A549 (cell line): ENCODE results near the gene IL6ST.

Experiments
- CHD4 ChIP-seq: fragments of 200-600 bp; sonication (generic); IDR thresholded peaks from 2 replicates; pipeline ENCODE4 v1.6.1; 2016; ENCODE audit warnings: antibody characterized with exemption, mild to moderate bottlenecking, borderline replicate concordance
- HDAC2 ChIP-seq: fragments of 200-600 bp; sonication (generic); IDR thresholded peaks from 2 replicates; pipeline ENCODE4 v1.6.1; 2016
- MAX ChIP-seq: IDR thresholded peaks from 2 replicates; pipeline ENCODE4 v1.6.1; 2012
- MAZ ChIP-seq: fragments of 150-350 bp; IDR thresholded peaks from 2 replicates; pipeline ENCODE4 v1.6.1; 2014; ENCODE audit warnings: antibody characterized with exemption, low read depth, low read length, borderline replicate concordance
- MYC ChIP-seq: IDR thresholded peaks from 2 replicates; pipeline ENCODE4 v1.6.1; 2012; ENCODE audit warnings: mild to moderate bottlenecking, inconsistent platforms, low read length, improper control_type of control experiment, borderline replicate concordance
- PBX3 ChIP-seq: IDR thresholded peaks from 2 replicates; pipeline ENCODE4 v1.6.1; 2012
- PHF8 ChIP-seq: fragments of 200-600 bp; sonication (generic); IDR thresholded peaks from 2 replicates; pipeline ENCODE4 v1.6.1; 2016; ENCODE audit warnings: low read depth, mild to moderate bottlenecking, antibody characterized with exemption, moderate library complexity, borderline replicate concordance
- POLR2A ChIP-seq: IDR thresholded peaks from 2 replicates; pipeline ENCODE4 v1.6.1; 2012; ENCODE audit warnings: mild to moderate bottlenecking, low read length
- RAD21 ChIP-seq, 2 experiments: fragments of >200 bp in 1 of 2; sonication (Bioruptor Twin) in 1 of 2; formaldehyde crosslinking in 1 of 2; IDR thresholded peaks in 1 of 2; conservative IDR thresholded peaks in 1 of 2; 2 replicates in 1 of 2; 3 replicates in 1 of 2; pipeline ENCODE4 v1.6.1; 2012 to 2018; ENCODE audit warnings: inconsistent platforms in 1 of 2
- RCOR1 ChIP-seq: fragments of 150-350 bp; IDR thresholded peaks from 2 replicates; pipeline ENCODE4 v1.6.1; 2014; ENCODE audit warnings: antibody characterized with exemption, low read length, low read depth
- REST ChIP-seq: fragments of 200-600 bp; sonication (generic); IDR thresholded peaks from 2 replicates; pipeline ENCODE4 v1.6.1; 2016; ENCODE audit warnings: antibody characterized with exemption, mild to moderate bottlenecking, moderate library complexity
- RFX5 ChIP-seq: fragments of 450-650 bp; IDR thresholded peaks from 2 replicates; pipeline ENCODE4 v1.7.1; 2014; ENCODE audit warnings: antibody characterized with exemption, mild to moderate bottlenecking, moderate library complexity
- SMC3 ChIP-seq: fragments of >200 bp; sonication (Bioruptor Twin); formaldehyde crosslinking; IDR thresholded peaks from 3 replicates; pipeline ENCODE4 v1.6.1; 2018; ENCODE audit warnings: inconsistent platforms
- TF ChIP-seq, protein P1 (sequence below): fragments of >200 bp; sonication (Bioruptor Twin); formaldehyde crosslinking; IDR thresholded peaks from 3 replicates; pipeline ENCODE4 v1.5.1; 2016

DNA sequence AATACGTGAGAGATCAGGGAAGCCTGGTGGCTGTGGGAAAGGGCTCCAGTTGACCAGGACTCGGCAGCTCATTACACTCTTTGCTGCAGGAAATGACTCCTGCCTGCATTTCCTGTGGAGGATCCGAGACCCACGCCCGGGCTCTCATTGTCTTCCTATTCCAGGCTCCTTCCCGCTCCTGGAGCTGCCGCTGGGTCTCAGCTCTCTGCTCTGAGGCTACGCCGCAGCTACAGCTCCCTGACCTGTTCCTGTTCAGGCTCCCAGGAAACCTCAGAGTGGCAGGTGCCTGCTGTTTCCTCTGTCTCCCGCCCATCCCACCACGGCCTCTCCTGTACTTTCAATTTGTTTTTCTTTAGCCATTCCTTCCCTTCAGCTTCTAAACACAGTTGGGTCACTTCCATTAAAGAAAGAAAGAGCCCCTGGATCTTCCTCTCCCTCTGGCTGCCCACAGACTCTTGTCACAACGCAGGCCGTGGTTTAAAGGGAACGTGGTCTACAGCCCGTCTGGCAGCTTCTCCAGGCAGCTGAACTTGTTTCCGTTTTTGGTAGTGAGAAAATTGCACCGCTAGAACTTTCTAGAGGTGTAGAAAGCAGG, 71.5 kb downstream of the IL6ST start:
- TF ChIP-seq MYC, result no peak
- no peak for TF ChIP-seq RAD21 (conservative IDR thresholded peaks at IDR 0.05 in 1 of 2, IDR thresholded peaks at IDR 0.05 in 1 of 2)
- TF ChIP-seq, protein P1, sequence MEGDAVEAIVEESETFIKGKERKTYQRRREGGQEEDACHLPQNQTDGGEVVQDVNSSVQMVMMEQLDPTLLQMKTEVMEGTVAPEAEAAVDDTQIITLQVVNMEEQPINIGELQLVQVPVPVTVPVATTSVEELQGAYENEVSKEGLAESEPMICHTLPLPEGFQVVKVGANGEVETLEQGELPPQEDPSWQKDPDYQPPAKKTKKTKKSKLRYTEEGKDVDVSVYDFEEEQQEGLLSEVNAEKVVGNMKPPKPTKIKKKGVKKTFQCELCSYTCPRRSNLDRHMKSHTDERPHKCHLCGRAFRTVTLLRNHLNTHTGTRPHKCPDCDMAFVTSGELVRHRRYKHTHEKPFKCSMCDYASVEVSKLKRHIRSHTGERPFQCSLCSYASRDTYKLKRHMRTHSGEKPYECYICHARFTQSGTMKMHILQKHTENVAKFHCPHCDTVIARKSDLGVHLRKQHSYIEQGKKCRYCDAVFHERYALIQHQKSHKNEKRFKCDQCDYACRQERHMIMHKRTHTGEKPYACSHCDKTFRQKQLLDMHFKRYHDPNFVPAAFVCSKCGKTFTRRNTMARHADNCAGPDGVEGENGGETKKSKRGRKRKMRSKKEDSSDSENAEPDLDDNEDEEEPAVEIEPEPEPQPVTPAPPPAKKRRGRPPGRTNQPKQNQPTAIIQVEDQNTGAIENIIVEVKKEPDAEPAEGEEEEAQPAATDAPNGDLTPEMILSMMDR, result no peak
- TF ChIP-seq MAZ, result no peak
- TF ChIP-seq PHF8, result no peak
- TF ChIP-seq SMC3, result no peak
- TF ChIP-seq POLR2A, result no peak
- TF ChIP-seq RCOR1, result no peak
- no peak for TF ChIP-seq CHD4
- no peak for TF ChIP-seq HDAC2
- no peak for TF ChIP-seq REST
- no peak for TF ChIP-seq MAX
- no peak for TF ChIP-seq RFX5
- no peak for TF ChIP-seq PBX3
